ENCODE results near the gene AGMO.

AGMO gene

DNA sequence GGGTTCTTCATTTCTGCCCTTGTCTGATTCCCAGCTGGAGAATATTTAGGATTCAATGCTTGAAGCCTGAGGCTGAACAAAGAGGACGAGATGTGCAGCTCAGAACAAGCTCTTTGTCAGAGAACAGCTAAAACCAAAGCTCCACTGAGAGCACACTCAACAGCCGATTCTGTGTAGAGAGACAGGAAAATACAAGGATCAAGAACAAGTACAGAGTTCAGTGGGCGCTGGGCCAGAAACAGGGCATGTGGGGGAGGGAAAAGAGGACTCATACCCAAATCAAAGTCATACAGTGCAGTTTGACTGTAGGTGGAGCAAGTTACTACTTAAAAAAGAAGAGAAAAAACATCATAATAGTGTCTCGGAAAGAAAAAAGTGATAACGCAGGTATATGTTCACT is at the start of gene AGMO:
Gene AGMO, minus strand, starts transcription at position 181 of the 400 bp plus-strand sequence.
- in situ Hi-C loops (cut with MboI; ENCODE audit: low sequenced_read_pairs), result no loop called here

DNA sequence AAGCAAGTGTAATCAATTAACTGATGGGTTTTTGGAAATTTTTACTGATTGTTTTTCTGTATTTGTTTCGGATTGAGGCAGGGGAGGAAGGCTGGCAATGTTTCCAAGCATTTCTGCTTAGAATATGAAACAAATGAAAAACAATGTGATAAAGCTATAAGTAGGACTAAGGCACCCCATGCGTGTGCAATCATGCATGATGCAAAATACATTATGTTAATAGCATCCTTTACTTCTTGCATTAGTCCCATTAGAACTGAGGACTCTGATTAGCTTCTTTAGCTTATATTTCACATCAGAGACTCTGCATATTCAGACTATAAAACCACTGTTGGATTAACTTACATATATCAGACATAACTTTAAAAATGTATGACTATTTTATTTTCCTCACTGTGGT is 48.7 kb upstream of the AGMO start:
- in situ Hi-C loops (cut with MboI; ENCODE audit: low sequenced_read_pairs), result no loop called here

DNA sequence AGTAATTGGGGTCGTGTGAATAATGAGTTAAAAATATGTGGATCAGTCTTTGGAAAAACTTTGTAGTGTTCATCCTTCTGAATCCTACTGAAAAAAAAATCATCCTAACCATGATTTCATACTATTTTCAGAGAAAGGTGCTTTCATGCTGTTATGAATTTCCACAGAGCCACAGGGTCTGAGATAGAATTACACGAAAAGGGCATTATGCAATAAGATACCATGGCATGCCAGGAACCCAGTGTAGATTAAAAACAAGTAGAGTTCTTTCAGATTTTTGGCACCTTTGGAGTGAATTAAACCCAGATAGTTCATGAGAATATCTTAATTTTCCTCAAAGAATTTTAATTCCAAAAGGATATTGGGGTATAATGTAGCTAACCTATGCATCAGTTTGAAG is 47.5 kb upstream of the AGMO start:
- in situ Hi-C loops (cut with MboI; ENCODE audit: low sequenced_read_pairs), result no loop called here

DNA sequence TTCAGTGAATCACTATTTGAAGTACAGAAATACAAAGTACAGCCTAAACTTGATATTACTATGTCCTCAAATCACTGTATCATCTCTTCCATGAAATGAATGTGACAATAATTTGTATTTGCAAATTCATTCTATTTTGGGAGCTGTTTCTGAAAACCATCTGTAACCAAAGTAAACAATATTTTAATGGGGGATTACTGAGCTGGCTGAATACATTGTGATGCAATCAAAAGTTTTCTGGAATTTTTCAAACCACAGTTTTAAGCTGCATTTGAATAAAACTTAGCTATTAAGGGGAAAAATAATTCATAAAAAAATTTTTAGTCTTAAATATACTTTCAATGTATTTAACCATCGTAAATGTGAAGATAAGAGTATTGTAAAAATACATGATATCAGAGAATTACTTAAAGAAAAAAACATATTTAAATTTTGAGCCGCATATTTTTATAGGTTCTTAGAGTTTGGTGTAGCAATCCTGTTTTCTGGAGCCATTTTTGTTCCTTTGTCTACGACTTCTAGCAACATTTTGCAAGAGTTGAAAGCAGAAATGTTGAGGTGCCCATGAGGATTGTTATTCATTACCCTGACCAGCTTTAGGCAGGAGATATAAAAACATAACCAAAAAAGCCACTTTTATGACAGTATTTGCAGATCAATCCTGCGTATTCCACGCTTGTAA is 45.9 kb upstream of the AGMO start:
- in situ Hi-C loops (cut with MboI; ENCODE audit: low sequenced_read_pairs), result no loop called here

DNA sequence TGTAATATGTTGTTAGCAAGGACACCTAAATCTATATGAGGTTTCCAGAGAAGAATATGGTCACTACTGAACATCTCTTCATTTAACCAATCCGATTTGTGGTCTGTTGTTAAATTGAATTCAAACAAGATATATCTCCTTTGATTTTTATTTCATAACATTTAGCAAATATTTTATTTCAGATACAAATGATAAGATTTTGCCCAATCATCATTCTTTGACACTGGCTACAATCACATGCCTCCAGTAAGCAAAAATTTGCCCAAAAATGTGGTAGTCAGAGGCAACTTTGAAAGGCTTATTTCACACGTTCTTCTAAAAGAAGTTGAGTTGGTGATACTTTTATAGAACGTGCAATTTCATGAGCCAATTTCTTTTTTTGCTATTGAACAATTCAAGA is 44.7 kb upstream of the AGMO start:
- in situ Hi-C loops (cut with MboI; ENCODE audit: low sequenced_read_pairs), result no loop called here

DNA sequence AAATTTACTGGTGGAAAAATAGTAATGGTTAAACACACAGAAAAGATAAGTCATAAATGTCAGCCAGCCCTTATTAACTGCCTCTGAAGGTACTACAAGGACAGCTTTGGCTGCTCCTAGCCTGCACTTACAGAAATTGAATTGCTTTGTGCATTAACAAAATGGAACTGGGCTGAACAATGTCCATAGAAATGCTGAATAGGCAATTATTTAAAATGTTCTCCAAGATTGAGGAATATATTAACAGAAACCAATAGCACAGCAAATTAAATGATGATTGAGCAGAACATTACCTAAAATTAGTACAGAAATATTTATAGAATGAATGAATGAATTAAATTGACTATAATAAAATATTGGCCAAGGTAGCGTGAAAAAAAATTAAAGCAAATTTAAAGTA is 42.4 kb upstream of the AGMO start:
- in situ Hi-C loops (cut with MboI; ENCODE audit: low sequenced_read_pairs), result no loop called here

DNA sequence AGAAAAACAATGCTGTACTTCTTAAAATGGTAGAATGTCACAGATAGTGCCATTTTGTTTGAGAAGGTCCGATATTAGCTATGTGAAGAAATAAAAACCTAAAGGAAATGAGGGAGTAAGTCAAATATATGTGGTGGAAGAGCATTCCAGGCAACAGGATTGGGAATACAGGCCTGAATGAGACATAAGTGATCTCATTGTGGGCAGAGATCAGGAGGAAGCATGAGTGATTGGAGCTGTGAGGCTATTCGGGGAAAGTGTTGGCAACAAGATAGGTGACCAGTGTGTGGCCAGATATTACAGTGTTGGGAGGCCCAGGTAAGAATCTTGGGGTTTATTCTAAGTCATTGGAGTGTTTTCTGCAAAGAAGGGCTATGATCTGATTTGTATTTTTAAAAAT is 41.3 kb upstream of the AGMO start:
- in situ Hi-C loops (cut with MboI; ENCODE audit: low sequenced_read_pairs), result no loop called here

- in situ Hi-C loops (cut with MboI; ENCODE audit: low sequenced_read_pairs), result no loop called here
These were observed 40.4 kb upstream of the AGMO start for GRCh38 chr7:15602236-15602635.

DNA sequence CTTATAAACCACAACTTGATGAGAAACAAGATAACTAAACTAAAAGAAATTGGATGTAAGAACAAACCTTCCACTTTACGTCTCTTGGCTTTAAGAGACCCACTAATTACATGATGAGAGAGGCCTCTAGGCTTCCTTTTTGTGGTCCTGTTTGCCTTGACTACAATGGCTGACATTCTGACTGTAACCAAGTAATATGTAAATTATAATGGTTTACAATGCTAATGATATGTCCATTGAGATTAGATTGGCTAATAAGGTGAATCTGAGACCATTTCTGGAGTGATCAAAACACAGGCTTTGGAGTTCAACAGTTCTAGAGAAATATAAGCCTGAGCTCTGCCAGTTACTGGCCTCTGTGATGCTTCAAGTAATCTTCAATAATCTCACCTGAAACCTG is 39.4 kb upstream of the AGMO start:
- in situ Hi-C loops (cut with MboI; ENCODE audit: low sequenced_read_pairs), result no loop called here

GRCh38 chr7:15600298-15600697 is 38.5 kb upstream of the AGMO start:
- in situ Hi-C loops (cut with MboI; ENCODE audit: low sequenced_read_pairs), result no loop called here

DNA sequence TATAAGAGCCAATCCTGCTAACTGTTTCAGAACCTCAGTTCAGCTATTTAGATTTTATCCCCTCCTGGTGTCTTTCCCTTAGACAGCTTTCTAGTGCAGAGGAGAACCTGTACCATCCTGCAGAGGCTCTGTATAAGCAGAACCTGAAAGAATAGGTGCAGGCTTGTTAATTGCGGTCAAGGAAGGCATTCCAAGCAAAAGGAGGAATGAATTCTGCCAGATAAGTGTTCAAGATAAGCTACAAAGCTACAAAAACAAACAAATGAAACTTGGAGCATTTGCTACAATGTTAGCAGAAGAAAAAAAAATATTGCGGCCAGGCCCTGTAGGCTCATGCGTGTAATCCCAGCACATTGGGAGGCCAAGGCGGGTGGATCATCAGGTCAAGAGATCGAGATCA is 32.6 kb upstream of the AGMO start:
- in situ Hi-C loops (cut with MboI; ENCODE audit: low sequenced_read_pairs), result no loop called here

GRCh38 chr7:15593382-15593781 is 31.6 kb upstream of the AGMO start:
- in situ Hi-C loops (cut with MboI; ENCODE audit: low sequenced_read_pairs), result no loop called here

- in situ Hi-C loops (cut with MboI; ENCODE audit: low sequenced_read_pairs), result no loop called here
These were observed 24.5 kb upstream of the AGMO start for GRCh38 chr7:15586266-15586665.

GRCh38 chr7:15584575-15584974 is 22.8 kb upstream of the AGMO start:
- in situ Hi-C loops (cut with MboI; ENCODE audit: low sequenced_read_pairs), result no loop called here

GRCh38 chr7:15582773-15583172 is 21.0 kb upstream of the AGMO start:
- in situ Hi-C loops (cut with MboI; ENCODE audit: low sequenced_read_pairs), result no loop called here

DNA sequence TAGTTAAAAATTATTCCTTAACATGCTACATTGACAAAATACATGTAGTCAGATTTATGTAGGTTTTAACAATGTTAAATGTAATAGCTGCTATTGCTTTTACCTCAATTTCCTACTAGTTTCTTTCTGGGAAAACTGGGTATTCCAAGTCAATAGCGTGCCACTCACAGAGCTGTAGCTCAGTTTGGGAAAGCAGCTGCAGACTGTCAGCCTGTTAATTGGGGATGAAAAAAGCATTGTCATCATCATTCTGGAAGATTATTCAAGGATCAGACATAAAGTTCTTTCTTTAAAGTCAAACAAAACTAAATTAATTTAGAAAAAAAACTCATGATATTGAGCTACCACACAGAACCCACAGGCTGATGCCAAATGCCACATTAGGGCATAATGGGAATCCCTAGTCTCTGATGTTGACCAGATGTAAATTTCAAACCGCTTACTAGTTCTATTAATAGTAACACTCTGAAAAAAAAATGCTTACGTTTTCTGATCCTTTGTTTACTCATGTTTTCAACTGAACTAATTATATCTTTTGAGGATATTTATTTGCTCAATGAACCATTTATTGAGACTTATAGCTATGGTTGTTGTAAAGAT is 19.6 kb upstream of the AGMO start:
- in situ Hi-C loops (cut with MboI; ENCODE audit: low sequenced_read_pairs), result no loop called here

- in situ Hi-C loops (cut with MboI; ENCODE audit: low sequenced_read_pairs), result no loop called here
These were observed 19.0 kb upstream of the AGMO start for GRCh38 chr7:15580604-15581351.

DNA sequence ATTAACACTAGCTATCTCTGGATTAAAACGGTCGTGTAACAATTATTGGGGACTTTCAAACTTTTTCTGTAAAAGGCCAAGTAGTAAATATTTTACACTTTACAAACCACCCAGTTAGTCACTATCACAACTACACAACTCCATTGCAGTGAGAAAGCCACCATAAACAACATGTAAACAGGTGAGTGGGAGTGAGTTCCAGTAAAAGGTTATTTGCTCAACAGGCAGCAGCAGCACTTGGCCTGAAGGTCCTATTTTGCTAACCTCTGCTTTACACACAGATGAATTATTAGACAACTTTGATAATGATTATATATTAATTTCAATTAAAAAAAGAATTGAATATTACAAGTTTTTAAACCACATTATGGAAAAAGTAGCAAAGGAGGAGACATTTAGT is 15.8 kb upstream of the AGMO start:
- in situ Hi-C loops (cut with MboI; ENCODE audit: low sequenced_read_pairs), result no loop called here

- in situ Hi-C loops (cut with MboI; ENCODE audit: low sequenced_read_pairs), result no loop called here
These were observed 9.6 kb upstream of the AGMO start for GRCh38 chr7:15571301-15571878.

- in situ Hi-C loops (cut with MboI; ENCODE audit: low sequenced_read_pairs), result no loop called here
These were observed 5.8 kb upstream of the AGMO start for GRCh38 chr7:15567652-15568051.

DNA sequence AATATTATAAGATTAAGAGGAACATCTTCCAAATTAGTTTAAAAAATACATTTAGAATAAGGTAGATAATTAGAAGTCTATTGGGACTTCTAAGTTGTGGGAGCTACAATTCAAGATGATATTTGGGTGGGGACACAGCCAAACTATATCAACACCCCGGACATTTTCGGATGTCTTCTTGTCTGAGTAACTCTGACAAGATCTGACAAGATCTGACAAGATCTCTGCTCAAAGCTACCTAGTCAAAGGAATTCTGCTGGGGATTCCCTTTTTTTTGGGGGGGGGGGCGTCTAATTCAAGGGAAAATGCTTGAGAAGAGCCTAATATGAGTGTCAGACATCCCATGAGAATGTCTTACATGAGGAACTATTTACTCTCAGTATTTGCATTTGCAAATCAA is 5.2 kb upstream of the AGMO start:
- in situ Hi-C loops (cut with MboI; ENCODE audit: low sequenced_read_pairs), result no loop called here

DNA sequence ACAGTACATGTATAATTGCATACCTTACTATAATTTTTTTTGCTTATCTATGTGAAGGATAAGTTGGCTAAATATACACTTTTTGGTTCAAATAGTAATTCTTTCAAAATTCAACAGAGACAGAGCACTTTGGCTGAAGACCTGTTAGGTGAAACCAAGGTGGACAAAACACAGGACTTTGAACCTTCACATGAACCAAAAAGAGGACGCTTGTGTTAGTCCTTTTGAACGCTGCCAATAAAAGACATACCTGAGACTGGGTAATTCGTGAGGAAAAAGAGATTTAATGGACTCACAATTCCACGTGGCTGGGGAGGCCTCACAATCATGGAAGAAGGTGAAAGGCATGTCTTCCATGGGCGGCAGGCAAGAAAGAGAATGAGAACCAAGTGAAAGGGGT is 4.7 kb upstream of the AGMO start:
- in situ Hi-C loops (cut with MboI; ENCODE audit: low sequenced_read_pairs), result no loop called here

Data from hTERT RPE-1 (cell line).